Measurements from ENCODE around the gene C1orf159.

GRCh38 chr1:1120866-1121591, 5.1 kb upstream of the C1orf159 start:
- no peak for TF ChIP-seq SP1 (IDR thresholded peaks at IDR 0.05)
- TF ChIP-seq ELF4 (IDR thresholded peaks at IDR 0.05), result no peak
- no peak for TF ChIP-seq FOXM1 (IDR thresholded peaks at IDR 0.05; ENCODE audit: borderline replicate concordance)
- no peak for TF ChIP-seq ARNT (IDR thresholded peaks at IDR 0.05)
- no peak for TF ChIP-seq CTBP1 (IDR thresholded peaks at IDR 0.05; ENCODE audit: borderline replicate concordance)
- no peak for TF ChIP-seq ZNF384 (IDR thresholded peaks at IDR 0.05)
- TF ChIP-seq HDGF (IDR thresholded peaks at IDR 0.05; ENCODE audit: borderline replicate concordance), result no peak
- TF ChIP-seq FOXA1 (IDR thresholded peaks at IDR 0.05), result no peak
- no peak for TF ChIP-seq TARDBP (IDR thresholded peaks at IDR 0.05)
- TF ChIP-seq PKNOX1 (IDR thresholded peaks at IDR 0.05), result no peak
- TF ChIP-seq NFRKB (IDR thresholded peaks at IDR 0.05), result no peak

Data from HEK293T (cell line).